ENCODE measurements around the gene PYDC2.

The PYDC2 gene

GRCh38 chr3:191461113-191461595 is at the start of gene PYDC2:
Gene PYDC2 (plus strand): TSS chr3:191461163. CDS start chr3:191461163, 0 bp downstream.
- no peak for DNase-seq

GRCh38 chr3:191412759-191413158 is 48.2 kb upstream of the PYDC2 start:
- DNase-seq = no peak

GRCh38 chr3:191414286-191414685 is 46.7 kb upstream of the PYDC2 start:
- DNase-seq = no peak

- no peak for DNase-seq
Measured at GRCh38 chr3:191414732-191415131, 46.2 kb upstream of the PYDC2 start.

GRCh38 chr3:191415566-191415965 is 45.4 kb upstream of the PYDC2 start:
- DNase-seq = no peak

GRCh38 chr3:191417457-191417729 is 43.6 kb upstream of the PYDC2 start:
- no peak for DNase-seq

GRCh38 chr3:191420771-191421170 is 40.2 kb upstream of the PYDC2 start:
- no peak for DNase-seq

- DNase-seq = peak; percentile 68
Measured at GRCh38 chr3:191424881-191425280, 36.1 kb upstream of the PYDC2 start.

GRCh38 chr3:191425322-191425734 is 35.6 kb upstream of the PYDC2 start:
- no peak for DNase-seq

GRCh38 chr3:191426311-191426710 is 34.7 kb upstream of the PYDC2 start:
- no peak for DNase-seq

GRCh38 chr3:191428177-191428576 is 32.8 kb upstream of the PYDC2 start:
- no peak for DNase-seq

- no peak for DNase-seq
Measured at GRCh38 chr3:191430103-191430502, 30.9 kb upstream of the PYDC2 start.

GRCh38 chr3:191431160-191431822 is 29.7 kb upstream of the PYDC2 start:
- no peak for DNase-seq

- no peak for DNase-seq
Measured at GRCh38 chr3:191432162-191432561, 28.8 kb upstream of the PYDC2 start.

- DNase-seq = no peak
Measured at GRCh38 chr3:191434024-191434423, 26.9 kb upstream of the PYDC2 start.

GRCh38 chr3:191435981-191436380 is 25.0 kb upstream of the PYDC2 start:
- no peak for DNase-seq

- no peak for DNase-seq
Measured at GRCh38 chr3:191438150-191438814, 22.7 kb upstream of the PYDC2 start.

- DNase-seq = no peak
Measured at GRCh38 chr3:191440532-191440931, 20.4 kb upstream of the PYDC2 start.

- DNase-seq = no peak
Measured at GRCh38 chr3:191441687-191442086, 19.3 kb upstream of the PYDC2 start.

GRCh38 chr3:191444569-191444968 is 16.4 kb upstream of the PYDC2 start:
- DNase-seq = no peak

GRCh38 chr3:191449256-191449655 is 11.7 kb upstream of the PYDC2 start:
- DNase-seq = no peak

GRCh38 chr3:191455257-191455952 is 5.6 kb upstream of the PYDC2 start:
- no peak for DNase-seq

GRCh38 chr3:191460360-191460759 is 603 bp upstream of the PYDC2 start:
- no peak for DNase-seq

- DNase-seq = no peak
Measured at GRCh38 chr3:191470080-191470479, 9.1 kb downstream of the PYDC2 start.

All from retina (tissue), 1 donor.